ENCODE data around the gene ZNF230.

The ZNF230 gene

DNA sequence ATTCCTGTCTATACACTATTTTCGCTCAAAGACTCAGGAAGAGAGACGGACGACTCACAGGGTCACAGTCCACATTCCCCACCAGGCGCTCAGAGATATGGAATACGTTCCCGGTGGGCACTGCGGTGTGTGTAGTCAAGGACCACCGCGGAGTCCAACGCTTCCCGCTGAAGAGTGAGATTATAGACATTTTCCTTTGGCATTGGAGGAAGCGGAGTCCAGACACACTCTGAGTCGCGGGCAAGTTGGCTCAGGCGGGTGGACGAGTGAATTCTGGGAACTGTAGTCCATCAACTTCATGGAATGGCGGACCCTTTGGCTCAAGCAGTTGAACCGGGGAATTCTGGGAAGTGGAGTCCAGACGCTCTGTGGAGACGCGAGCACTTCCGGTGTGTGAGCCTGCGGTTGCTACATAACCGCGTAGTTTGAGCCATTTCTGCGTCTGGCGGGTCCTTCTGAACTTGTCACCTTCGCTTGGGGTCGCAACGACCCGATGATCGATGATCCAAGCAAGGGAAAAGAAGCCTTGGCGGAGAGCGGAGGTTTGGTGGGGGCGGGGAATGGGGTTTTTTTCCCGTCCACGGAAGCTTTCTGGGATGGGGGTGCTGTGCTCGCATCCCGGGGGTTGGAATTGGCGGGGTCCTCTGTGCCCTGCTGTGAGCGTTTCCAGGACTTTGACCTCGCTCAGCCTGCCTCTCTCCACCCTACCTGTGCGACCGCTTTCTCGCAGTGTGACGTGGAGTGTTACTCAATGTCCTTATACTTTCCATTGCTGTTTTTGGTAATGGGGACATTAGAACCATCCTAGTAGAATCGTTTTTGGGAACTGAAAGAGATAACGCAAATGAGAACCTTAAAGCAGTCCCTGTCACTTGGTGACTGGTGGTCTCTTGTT lies at the start of gene ZNF230:
Gene ZNF230, plus strand, starts transcription at position 392 of the 895 bp plus-strand sequence. CDS start 4,122 bp downstream, outside the sequence.
- DNase-seq, result peak; percentile 95

DNA sequence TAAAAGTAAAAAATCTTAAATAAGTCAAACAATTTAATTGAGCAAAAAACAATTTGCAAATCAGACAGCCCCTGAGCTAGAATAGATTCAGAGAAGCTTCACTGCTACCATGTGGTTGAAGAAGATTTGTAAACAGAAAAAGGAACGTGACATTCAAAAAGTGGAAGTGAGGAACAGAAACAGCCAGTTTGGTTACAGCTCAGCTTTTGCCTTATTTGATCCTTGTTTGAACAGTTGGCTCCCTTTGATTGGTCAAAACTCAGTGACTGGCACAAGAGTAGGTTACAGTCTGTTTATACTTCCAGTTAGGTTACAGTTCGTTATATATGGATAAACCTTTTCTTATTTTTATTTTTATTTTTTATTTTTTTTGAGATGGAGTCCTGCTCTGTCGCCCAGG lies 45.9 kb upstream of the ZNF230 start:
- DNase-seq, result no peak

DNA sequence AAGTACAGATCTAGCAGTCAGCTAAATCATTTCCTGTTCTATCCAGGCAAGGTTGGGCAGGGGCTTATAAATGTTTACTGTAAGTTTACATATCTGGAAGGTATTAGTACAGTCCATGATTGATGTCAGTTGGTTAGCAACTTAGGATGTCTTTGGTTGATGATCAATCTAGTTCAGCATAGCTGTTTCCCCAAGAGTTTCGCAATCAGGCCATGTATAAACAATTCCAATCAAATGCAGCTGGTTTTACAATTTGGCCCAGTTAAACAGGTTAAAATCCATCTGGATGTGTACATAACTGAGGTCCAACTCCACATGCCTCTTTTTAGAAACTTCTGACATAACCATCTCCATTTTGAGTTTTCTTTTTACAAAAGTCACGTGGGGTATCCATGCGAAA lies 44.9 kb upstream of the ZNF230 start:
- no peak for DNase-seq

DNA sequence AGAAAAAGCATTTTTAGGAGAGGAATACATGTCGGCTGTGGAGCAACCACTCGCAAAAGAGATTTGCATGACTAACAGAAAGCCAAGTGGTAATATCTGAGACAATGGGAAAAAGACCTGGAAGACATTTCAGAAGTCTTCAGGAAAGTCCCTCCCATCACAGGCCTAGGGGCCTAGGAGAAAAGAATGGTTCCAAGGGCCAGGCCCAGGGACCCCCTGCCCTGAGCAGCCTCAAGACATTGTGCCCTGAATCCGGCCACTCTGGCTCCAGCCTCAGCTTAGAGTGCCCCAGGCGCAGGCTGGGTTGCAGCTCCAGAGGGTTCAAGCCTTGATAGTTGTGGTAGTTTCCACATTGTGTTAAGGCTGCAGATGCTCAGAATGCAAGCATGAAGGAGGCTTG lies 42.3 kb upstream of the ZNF230 start:
- no peak for DNase-seq

DNA sequence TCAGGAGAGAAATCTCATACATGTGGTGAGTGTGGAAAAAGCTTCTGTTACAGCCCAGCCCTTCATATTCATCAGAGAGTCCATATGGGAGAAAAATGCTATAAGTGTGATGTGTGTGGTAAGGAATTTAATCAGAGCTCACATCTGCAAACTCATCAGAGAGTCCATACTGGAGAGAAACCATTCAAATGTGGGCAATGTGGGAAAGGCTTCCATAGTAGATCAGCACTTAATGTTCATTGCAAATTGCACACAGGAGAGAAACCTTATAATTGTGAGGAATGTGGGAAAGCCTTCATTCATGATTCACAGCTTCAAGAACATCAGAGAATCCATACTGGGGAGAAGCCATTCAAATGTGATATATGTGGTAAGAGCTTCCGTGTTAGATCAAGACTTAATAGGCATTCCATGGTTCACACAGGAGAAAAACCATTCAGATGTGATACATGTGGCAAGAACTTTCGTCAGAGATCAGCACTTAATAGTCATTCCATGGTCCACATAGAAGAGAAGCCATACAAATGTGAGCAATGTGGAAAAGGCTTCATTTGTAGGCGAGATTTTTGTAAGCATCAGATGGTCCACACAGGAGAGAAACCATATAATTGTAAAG lies 36.6 kb upstream of the ZNF230 start:
- no peak for DNase-seq

DNA sequence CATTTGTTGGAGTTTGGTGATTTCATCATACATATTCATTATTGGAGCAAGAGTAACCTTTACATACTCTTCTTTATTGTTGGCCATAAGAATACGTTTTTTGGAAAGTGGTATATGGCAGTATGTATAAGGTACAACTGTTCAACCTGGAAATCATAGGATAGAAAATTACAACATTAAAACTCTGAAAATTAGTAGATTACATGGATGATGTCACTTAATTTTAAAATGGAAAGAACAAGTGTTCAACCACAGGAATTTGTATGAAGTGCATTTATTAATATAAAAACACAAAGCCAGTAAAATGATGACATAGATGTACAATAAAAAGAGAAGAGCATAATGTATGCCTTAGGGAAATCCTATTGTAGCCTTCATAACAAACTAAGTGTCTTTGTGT lies 26.0 kb upstream of the ZNF230 start:
- DNase-seq, result no peak

DNA sequence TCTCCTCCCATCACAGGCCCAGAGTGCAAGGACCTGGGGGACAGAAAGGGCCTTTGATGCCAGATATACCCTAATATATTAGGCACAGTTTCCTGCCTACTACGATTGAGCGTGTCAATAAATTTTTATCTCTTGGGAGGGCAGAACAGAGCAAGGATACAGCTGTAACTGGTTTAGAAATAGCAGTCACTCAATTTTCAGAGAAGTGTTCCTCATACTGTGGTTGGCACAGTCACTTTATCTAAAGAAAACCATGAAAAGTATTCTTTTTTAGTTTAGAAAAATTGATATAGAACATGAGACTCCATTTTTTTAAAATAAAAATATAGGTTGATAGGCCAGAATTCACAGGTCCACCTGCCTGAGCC lies 19.2 kb upstream of the ZNF230 start:
- no peak for DNase-seq

DNA sequence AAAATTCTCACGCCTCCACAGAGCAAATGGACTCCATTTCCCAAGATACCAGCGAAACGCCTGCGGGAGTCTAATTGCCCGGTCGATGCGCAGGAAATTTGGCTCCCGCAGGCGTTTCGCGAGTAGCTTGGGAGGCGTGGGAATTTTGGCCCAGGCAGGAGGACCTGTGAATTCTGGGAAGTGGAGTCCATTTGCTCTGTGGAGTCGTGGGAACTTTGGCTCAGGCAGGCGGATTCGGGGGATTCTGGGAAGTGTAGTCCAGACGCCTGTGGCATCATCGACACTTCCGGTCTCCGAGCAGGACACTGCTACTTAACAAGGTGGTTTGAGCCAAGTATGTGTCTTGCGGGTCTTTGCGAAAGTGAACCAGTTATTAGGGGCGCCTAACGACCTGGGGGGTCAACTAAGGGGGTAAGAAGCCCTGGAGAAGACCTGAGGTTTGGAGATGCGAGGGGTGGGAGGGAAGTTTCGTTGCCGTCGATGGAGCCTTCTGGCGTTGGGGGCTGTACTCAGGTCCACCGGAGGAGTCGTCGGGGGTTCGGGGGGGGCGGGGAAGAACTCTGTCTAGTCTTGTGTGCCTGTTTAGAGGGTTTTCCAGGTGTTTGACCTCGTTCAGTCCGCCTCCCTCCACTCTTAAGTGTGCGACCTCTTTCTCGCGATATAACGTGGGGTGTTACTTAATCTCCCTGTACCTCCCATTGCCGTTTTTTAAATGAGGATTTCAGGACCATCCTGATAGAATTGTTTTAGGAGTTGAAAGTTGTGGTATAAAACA lies 18.7 kb upstream of the ZNF230 start, which contains the start of gene ZNF155:
Gene ZNF155, plus strand, starts transcription at position 277 of the 775 bp plus-strand sequence. CDS start 4,356 bp downstream, outside the sequence.
- DNase-seq, result no peak

DNA sequence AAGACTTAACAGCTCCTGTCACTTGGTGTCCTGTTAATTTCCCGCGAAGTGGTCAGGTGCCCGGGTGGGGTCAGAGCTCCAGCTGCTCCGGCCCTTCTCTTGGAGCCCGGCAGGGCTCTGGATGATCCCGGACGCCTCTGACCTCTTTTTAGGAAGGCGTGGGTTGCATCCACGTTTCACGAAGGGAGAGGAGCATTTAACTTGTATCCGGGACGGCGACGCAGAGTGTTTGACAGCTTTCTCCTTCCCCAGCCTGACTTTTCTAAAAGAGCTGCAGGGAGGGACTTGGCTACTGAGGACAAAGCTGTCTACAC lies 18.1 kb upstream of the ZNF230 start:
- no peak for DNase-seq

DNA sequence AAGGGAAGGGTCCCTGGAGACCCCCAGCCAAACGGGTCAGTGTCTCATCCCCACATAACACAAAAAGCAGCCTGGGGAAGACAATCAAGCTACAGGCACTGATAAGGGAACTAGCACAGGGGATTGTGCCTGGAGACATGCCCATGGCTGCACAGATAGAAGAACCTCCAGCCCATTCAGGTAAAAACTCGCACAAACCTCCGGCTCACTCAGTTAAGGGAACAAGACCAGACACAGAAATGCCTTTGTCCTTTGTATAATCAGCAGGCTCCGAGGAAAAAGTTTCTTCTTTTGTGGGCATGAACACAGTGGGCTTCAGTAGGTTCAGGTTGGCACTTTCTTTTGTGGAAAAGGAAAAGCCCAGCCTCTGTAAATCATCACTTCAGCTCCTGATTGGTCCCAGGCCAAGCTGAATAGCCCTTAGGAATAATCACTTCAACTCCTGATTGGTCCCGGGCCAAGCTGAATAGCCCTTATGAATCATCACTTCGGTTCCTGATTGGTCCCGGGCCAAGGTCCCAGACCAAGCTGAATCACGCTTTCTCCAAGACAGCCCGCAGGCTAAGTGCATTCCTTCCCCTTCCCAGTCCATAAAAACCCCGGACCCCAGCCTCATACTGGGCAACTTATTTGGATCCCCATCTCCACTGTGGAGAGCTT lies 5.0 kb upstream of the ZNF230 start:
- DNase-seq, result no peak

DNA sequence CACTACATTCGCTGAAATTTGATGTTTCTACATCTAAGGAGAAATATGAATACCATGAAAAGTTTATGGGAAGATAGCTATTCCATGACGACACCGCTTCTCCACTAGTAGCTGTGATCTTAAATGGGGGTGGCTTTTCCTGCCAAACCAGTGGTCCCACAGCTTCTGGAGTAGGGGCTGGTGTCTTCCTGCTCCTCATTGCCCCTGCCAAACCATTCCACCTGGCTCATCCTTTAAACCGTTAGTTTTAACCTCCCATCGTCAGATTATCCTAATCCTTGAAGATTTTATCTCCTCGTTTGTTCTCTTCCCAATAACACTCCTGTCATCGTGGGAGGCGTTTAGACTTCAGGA lies 568 bp upstream of the ZNF230 start:
- DNase-seq, result no peak

DNA sequence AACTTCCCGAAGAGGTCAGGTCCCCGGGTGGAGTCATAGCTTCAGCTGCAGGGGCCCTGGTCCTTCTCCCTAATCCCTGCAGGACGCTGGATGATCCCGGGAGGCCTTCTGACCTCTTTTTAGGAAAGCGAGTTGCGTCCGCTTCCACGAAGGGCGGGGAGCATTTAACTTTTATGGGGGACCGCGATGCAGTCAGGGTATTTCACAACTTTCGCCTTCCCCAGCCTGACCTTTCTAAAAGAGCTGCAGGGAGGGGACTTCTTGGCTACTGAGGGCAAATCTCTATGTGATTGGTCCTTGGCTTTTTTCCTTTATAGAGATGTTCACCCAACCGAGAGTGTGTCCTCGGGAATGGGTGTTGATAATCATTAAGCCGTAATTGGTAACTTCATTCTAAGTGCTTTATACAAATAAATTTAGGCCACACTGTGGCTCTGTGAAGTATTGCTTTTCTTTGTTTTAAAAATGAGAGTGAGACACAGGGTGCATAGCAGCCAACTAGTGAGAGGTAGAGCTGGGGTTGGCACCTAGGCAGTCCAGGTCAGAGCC lies 778 bp downstream of the ZNF230 start:
- peak; percentile 9 for DNase-seq

DNA sequence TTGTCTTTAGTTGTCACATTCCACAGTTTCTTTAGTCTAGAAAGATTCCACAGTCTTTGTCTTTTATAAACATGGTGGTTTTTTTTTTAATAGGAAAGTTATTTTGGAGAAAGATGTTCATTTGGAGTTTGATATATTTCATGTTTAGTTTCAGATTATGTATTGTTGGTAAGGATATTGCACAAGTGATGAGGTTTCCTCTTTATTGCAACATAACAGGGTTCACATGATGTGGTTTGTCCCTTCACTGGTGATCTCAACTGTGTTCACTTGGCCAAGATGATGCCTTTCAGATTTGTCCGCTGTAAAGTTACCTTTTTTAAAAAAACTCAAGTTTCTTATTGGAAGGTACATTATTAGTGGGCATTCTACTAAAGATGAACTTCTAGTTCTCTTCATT lies 3.2 kb downstream of the ZNF230 start:
- no peak for DNase-seq

DNA sequence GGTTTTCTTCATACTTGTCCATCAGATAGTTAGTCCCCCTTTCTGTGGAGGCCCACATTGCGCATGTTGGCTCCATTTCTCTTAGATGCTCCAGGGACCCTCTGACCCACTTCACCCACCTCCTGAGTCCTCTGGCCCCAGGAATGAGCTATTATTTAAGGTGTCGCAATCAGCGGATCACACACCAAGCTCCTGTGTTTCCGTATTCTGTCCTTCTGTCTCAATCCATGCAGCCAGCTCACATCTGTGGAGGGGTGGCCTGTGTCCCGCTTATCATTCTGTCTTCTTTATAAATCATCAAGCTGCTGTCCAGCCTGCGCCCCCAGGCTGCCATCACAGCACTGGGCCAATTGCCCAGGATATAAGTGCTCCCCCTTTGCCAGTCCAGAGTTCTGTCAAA lies 4.7 kb downstream of the ZNF230 start:
- DNase-seq, result no peak

DNA sequence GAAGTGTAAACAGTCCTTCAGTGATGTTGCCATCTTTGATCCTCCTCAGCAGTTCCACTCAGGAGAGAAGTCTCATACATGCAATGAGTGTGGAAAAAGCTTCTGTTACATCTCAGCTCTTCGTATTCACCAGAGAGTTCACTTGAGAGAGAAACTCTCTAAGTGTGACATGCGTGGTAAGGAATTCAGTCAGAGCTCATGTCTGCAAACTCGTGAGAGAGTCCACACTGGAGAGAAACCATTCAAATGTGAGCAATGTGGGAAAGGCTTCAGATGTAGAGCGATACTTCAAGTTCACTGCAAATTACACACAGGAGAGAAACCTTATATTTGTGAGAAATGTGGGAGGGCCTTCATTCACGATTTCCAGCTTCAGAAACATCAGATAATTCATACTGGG lies 7.7 kb downstream of the ZNF230 start:
- no peak for DNase-seq

DNA sequence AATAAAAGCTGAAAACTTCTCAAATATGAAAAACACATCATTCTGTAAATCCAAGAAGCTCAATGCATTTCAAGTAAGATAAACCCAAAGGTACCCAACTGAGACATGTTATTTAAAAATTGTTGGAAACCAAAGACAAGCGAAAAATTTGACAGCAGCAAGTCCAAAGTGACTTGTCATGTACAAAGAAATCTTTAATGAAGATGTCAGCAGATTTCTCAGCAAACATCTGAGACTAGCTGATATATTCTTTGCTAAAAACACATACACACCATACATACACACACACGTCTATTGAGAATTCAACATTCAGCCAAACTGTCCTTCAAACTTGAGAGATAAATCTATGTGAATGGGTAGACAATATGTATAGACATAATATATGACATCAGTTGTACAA lies 16.7 kb downstream of the ZNF230 start:
- no peak for DNase-seq

DNA sequence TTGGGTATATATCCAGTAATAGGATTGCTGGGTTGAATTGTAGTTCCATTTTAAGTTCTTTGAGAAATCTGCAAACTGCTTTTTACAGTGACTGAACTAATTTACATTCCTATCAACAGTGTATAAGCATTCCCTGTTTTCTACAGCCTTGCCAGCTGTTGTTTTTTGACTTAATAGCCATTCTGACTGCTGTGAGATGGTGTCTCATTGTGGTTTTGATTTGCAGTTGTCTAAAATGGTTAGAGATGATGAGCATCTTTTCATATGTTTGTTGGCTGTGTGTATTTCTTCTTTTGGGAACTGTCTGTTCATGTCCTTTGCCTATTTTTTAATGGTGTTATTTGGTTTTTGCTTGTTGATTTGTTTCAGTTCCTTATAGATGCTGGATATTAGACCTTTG lies 18.5 kb downstream of the ZNF230 start:
- DNase-seq, result no peak

DNA sequence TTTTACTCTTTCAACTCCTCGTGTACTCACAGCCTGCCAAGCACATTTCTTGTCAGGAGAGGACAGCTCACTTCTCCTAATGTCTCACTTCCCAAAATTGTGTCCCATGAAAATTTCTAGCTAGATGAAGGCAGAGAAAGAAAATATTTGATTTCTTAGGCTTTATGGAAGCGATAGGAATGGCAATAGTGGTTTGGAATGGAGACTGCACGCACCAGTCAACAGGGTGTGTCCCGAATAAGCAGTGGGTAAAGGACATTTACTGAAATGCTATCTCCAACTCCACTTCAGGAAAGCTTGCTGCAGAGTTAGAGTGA lies 22.1 kb downstream of the ZNF230 start:
- DNase-seq, result no peak

DNA sequence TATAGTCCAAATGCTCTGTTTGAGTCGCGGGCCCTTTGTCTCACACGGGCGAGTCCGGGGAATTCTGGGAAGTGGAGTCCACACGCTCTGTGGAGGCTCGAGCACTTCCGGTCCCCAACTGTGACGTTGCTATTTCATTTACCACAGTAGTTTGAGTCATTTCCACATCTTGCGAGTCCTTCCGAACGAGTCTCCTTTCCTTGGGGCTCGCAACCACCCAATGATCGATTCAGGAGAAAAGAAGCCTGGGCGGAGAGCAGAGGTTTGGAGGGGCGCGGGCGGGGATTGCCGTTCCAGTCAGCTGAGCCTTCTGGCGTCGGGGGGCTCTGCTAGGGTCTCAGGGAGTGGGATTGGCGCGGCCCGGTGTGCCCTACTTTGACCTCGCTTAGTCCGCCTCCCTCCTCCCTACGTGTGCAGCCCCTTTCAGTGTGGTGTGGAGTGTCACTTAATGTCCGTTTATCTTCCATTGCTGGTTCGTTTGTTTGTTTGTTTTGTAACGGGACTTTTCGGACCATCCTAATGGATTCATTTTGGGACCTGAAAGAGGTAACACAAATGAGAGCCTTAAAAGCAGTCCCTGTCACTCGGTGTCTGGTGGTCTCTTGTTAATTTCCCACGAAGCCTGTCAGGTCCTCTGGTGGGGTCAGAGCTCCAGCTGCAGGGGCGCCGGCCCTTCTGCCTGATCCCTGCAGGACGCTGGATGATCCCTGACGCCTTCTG lies 22.6 kb downstream of the ZNF230 start, which contains the start of gene ZNF222:
Gene ZNF222, plus strand, starts transcription at position 163 of the 720 bp plus-strand sequence. Its CDS starts 58 bp downstream, at position 221.
- DNase-seq, result peak; percentile 77

DNA sequence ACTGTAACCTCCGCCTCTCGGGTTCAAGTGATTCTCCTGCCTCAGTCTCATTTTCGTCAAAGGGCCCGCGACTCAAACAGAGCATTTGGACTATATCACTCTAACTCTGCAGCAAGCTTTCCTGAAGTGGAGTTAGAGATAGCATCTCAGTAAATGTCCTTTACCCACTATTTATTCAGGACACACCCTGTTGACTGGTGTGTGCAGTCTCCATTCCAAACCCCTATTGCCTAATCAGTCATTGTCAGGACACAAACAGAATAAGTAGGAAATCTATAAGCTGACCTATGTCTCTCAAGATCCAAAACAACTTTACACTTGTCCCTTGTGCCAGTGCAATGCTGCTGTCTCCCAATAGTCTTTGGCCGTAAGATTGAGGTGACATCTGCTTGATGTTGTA lies 23.9 kb downstream of the ZNF230 start:
- DNase-seq, result no peak

DNA sequence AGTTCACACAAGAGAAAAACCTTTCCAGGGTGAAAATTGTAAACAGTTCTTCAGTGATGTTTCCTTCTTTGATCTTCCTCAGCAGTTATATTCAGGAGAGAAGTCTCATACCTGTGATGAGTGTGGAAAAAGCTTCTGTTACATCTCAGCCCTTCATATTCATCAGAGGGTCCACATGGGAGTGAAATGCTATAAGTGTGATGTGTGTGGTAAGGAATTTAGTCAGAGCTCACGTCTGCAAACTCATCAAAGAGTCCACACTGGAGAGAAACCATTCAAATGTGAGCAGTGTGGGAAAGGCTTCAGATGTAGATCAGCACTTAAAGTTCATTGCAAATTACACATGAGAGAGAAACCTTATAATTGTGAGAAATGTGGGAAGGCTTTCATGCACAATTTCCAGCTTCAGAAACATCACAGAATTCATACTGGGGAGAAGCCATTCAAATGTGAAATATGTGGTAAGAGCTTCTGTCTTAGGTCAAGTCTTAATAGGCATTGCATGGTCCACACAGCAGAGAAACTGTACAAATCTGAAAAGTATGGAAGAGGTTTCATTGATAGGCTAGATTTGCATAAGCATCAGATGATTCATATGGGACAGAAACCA lies 29.3 kb downstream of the ZNF230 start:
- DNase-seq, result no peak

DNA sequence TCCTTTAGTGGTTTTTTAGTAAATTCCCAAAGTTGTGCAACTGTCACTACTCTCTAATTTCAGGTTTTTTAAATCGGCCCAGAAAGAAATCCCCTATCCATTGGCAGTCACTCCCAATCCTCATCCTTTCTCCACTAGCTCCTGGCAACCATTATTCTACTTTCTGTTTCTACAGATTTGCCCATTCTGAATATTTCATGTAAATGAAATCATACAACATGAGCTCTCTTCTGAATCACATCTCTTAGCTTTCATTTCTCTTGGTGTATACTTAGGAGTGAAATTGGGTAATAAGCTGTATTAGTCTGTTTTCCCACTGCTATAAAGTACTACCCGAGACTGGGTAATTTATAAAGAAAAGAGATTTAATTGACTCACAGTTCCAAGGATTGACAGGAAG lies 39.4 kb downstream of the ZNF230 start:
- no peak for DNase-seq

Measured in NCI-H1105 treated with DMSO at 0.1 percent for 48 hours (cell line).